HCT116 (cell line): ENCODE data around the gene STAU1.

ENCODE experiments used
- CBX3 ChIP-seq: IDR thresholded peaks from 2 replicates; pipeline ENCODE4 v1.6.1; 2012; ENCODE audit warnings: low read depth
- ELF1 ChIP-seq: IDR thresholded peaks from 2 replicates; pipeline ENCODE4 v1.6.1; 2012; ENCODE audit warnings: low read depth, borderline replicate concordance
- EZH2 ChIP-seq: fragments of 200-600 bp; sonication (generic); IDR thresholded peaks from 2 replicates; pipeline ENCODE4 v1.6.1; 2017; ENCODE audit warnings: antibody characterized with exemption, mixed run types
- EZH2phosphoT487 ChIP-seq: fragments of 200-600 bp; IDR thresholded peaks from 2 replicates; pipeline ENCODE4 v1.6.1; 2018; ENCODE audit warnings: antibody characterized with exemption, borderline replicate concordance
- POLR2A ChIP-seq: IDR thresholded peaks from 2 replicates; pipeline ENCODE4 v1.7.0; 2011; ENCODE audit warnings: borderline replicate concordance; ENCODE audit not compliant: insufficient read depth, insufficient read length; ENCODE audit errors: extremely low read depth
- POLR2AphosphoS5 ChIP-seq: IDR thresholded peaks from 2 replicates; pipeline ENCODE4 v1.6.1; 2011; ENCODE audit warnings: mild to moderate bottlenecking, low read depth, low read length, moderate library complexity
- TCF7L2 ChIP-seq: IDR thresholded peaks from 2 replicates; pipeline ENCODE4 v1.7.0; 2011; ENCODE audit warnings: borderline replicate concordance, inconsistent platforms; ENCODE audit not compliant: insufficient read depth, insufficient read length; ENCODE audit errors: extremely low read depth
- ZNF274 ChIP-seq: fragments of 200-500 bp; sonication (Bioruptor generic); IDR thresholded peaks from 2 replicates; pipeline ENCODE4 v1.6.1; 2014; ENCODE audit warnings: mild to moderate bottlenecking, low read depth, low read length, inconsistent platforms
- TF ChIP-seq, protein P1 (sequence below), 3 experiments: fragments of 200-600 bp in 1 of 3; sonication (generic) in 1 of 3; IDR thresholded peaks in 2 of 3; conservative IDR thresholded peaks in 1 of 3; 2 replicates each; pipeline ENCODE4 v1.5.1; 2012 to 2017; ENCODE audit warnings: low read depth in 2 of 3, low read length in 2 of 3, antibody characterized with exemption in 1 of 3, borderline replicate concordance in 1 of 3, control low read depth in 1 of 3, mild to moderate bottlenecking in 1 of 3, mixed read lengths in 1 of 3, mixed run types in 1 of 3, moderate library complexity in 1 of 3; ENCODE audit not compliant: insufficient read depth in 1 of 3
- TF ChIP-seq, protein P2 (sequence below): IDR thresholded peaks from 2 replicates; pipeline ENCODE4 v1.6.1; 2012; ENCODE audit warnings: low read depth

DNA sequence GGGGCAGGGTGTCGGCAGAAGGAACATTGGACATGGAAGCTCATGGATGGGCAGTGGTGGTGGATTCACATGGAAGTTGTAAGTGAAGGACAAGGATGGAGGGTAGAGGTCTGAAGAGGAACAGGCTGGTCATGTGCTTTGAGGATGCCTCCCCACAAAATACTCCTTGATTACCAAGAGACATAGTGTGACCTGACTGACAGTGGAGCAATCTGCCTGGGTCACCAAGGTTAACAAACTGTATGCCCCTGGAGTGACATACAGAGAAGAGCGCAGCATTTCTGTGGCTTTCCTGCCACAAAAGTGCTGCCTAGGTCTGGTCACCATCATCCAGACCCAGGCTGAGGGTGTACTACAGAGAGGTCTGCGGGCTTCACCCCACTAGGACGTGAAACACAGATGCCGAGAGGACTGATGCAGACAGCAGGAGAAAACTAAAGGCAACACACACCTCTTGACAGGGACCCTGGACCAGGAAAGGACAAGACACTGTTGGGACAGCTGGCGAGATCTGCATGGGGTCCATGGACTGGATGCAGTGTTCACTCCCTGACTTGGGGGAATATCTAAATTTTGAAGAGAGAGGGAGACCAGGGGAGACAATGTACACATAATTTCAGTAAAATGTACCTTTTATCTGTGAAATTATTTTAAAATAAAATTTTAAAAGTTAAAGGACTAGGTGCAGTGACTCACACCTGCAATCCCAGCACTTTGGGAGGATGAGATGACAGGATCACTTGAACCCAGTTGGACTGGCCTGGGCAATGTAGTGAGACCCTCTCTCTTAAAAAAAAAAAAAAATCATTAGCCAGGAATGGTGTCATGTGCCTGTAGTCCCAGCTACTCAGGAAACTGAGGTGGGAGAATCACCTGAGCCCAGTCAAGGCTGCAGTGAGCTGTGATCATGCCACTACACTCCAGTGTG lies 77.1 kb downstream of the STAU1 start:
- TF ChIP-seq EZH2 = no peak
- TF ChIP-seq CBX3 = no peak
- TF ChIP-seq POLR2A = no peak
- TF ChIP-seq, protein P1, sequence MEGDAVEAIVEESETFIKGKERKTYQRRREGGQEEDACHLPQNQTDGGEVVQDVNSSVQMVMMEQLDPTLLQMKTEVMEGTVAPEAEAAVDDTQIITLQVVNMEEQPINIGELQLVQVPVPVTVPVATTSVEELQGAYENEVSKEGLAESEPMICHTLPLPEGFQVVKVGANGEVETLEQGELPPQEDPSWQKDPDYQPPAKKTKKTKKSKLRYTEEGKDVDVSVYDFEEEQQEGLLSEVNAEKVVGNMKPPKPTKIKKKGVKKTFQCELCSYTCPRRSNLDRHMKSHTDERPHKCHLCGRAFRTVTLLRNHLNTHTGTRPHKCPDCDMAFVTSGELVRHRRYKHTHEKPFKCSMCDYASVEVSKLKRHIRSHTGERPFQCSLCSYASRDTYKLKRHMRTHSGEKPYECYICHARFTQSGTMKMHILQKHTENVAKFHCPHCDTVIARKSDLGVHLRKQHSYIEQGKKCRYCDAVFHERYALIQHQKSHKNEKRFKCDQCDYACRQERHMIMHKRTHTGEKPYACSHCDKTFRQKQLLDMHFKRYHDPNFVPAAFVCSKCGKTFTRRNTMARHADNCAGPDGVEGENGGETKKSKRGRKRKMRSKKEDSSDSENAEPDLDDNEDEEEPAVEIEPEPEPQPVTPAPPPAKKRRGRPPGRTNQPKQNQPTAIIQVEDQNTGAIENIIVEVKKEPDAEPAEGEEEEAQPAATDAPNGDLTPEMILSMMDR (IDR thresholded peaks at IDR 0.05 in 2 of 3, conservative IDR thresholded peaks at IDR 0.05 in 1 of 3; ENCODE audit: borderline replicate concordance in 1 of 3, insufficient read depth in 1 of 3, low read depth in 2 of 3, low read length in 2 of 3) = no peak
- no peak for TF ChIP-seq TCF7L2
- TF ChIP-seq EZH2phosphoT487 = no peak
- no peak for TF ChIP-seq ZNF274
- TF ChIP-seq, protein P2, sequence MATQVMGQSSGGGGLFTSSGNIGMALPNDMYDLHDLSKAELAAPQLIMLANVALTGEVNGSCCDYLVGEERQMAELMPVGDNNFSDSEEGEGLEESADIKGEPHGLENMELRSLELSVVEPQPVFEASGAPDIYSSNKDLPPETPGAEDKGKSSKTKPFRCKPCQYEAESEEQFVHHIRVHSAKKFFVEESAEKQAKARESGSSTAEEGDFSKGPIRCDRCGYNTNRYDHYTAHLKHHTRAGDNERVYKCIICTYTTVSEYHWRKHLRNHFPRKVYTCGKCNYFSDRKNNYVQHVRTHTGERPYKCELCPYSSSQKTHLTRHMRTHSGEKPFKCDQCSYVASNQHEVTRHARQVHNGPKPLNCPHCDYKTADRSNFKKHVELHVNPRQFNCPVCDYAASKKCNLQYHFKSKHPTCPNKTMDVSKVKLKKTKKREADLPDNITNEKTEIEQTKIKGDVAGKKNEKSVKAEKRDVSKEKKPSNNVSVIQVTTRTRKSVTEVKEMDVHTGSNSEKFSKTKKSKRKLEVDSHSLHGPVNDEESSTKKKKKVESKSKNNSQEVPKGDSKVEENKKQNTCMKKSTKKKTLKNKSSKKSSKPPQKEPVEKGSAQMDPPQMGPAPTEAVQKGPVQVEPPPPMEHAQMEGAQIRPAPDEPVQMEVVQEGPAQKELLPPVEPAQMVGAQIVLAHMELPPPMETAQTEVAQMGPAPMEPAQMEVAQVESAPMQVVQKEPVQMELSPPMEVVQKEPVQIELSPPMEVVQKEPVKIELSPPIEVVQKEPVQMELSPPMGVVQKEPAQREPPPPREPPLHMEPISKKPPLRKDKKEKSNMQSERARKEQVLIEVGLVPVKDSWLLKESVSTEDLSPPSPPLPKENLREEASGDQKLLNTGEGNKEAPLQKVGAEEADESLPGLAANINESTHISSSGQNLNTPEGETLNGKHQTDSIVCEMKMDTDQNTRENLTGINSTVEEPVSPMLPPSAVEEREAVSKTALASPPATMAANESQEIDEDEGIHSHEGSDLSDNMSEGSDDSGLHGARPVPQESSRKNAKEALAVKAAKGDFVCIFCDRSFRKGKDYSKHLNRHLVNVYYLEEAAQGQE = no peak
- TF ChIP-seq ELF1 = no peak
- TF ChIP-seq POLR2AphosphoS5 = no peak
